GM21576 (cell line): ENCODE measurements around the gene HIGD1A.

Experiments used
- ATAC-seq: cut with Tn5 transposase; IDR thresholded peaks from one replicate; pipeline ENCODE4 v1.9.1; 2021; ENCODE audit warnings: mild to moderate bottlenecking, moderate library complexity; ENCODE audit not compliant: unreplicated experiment

The HIGD1A gene

DNA sequence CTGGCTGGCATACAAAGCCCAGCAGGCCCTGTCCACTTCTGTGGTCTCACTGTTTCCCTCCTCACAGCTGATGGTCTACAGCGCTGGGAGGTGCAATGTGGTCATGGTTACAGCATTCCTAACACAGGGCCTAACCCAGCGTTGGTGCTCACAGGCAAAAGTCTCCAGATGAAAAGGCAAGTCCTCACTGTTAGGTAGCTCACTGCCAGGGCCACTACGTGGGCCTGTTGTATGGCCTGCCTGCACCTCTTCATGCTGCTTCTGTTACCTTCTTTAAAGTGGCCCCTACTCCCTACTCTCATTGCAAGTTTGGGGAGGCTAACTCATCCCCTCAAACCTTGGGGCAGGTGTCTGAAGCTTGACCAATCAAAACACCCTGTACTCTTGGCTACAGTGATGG, 62.5 kb downstream of the HIGD1A start:
- ATAC-seq = no peak

- ATAC-seq = no peak
Observed at GRCh38 chr3:42739401-42740158, 64.7 kb downstream of the HIGD1A start.

GRCh38 chr3:42736531-42736930, 67.8 kb downstream of the HIGD1A start:
- no peak for ATAC-seq

DNA sequence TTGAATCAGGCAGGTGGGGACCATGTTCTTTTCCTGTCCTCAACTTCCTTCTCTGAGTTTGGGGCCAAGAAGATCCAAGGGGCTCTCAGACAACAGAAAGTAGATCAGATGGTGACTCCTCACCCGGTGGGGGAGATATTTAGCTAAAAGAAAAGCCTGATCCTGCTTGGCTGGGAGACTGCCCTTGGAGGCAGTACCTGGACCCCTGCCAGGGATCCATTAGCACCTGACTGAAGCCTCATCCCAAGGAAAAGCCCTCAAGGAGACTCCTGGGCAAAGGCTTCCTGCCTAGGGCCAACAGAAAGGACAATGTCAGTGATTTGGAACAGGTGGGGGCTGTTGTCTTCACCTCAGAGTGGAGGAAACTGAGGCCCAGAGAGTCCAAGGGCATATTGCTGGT, 68.2 kb downstream of the HIGD1A start:
- no peak for ATAC-seq

GRCh38 chr3:42735615-42736014, 68.7 kb downstream of the HIGD1A start:
- ATAC-seq = no peak

GRCh38 chr3:42735019-42735418, 69.3 kb downstream of the HIGD1A start:
- ATAC-seq = no peak

GRCh38 chr3:42734263-42734860, 69.9 kb downstream of the HIGD1A start:
- ATAC-seq = no peak

GRCh38 chr3:42733501-42734262, 70.6 kb downstream of the HIGD1A start:
- no peak for ATAC-seq
